CD4-positive, alpha-beta T cell treated with Interleukin-6 at 100 ng/mL for 8 hours (primary cell): Measurements from ENCODE around the gene VDAC1.

Experiments
- DNase-seq: peaks from one replicate; pipeline ENCODE4 v3.0.0-alpha.2; 2020; ENCODE audit warnings: mixed read lengths, low spot score

Gene VDAC1

DNA sequence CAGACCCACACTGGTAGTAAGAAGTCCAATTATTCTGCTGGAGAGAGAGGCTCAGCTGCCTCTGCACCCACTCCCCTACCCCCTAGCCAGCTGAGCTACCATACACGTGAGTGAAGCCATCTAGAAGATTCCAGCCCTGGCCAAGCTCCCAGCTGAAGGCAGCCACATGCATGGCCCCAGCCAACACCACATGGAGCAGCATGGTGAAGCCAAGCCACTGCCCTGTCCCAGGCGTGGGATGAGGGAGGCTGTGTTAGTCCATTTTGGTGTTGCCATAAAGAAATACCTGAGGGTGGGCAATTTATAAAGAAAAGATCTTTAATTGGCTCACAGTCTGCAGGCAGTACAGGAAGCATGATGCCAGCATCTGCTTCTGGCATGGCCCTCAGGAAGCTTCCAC is 20.0 kb upstream of the VDAC1 start:
- DNase-seq = no peak

DNA sequence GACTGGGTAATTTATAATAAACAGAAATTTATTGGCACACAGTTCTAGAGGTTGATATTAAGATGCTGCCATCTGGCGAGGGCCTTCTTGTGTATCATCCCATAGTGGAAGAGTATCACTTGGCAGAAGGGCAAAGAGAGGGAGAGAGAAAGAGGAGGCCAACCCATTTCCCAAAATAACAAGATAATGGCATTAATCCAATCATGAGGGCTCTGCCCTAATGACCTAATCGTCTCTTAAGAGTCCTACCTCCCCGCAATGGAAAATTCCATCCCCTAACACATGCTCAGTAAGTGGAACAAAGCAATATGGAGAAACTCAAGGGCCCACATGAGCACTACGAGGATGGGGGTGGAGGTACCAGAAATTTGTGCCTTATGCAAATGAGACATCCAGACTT is 17.6 kb upstream of the VDAC1 start:
- no peak for DNase-seq

- no peak for DNase-seq
These were observed 15.4 kb upstream of the VDAC1 start for GRCh38 chr5:134020188-134020587.

DNA sequence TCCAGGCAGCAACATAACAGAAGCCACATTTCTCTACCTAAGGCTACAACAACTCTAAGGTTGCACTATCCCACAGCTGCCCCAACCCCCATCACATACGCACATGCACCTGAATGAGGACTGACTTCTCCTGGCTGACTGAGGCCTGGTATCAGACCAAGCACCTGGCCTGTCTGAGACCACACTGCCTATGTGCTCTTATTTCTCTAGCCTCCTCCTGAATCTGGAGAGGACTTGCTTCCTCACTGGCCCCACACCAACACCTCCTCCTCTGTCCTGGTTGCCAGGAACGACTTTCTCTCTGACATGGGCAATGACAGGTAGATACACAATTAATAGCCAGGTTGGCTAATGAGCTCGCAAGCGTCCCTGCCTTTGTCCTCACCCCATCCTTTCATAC is 14.9 kb upstream of the VDAC1 start:
- no peak for DNase-seq

DNA sequence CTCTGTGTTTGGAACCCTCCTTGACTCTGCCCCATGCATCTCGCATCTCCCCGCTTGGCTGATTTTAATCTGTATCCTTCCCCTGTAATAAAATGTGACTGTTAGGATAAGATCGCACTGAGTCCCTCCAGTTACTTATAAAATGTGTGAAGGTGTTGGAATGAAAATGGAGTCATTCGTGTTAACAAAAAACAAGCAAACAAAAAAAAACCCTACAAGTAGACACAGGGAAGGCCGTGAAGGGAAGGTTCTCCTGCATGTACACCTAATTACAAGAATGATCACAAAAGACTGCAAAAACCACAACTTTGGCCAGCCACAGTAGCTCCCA is 14.2 kb upstream of the VDAC1 start:
- DNase-seq = no peak

- no peak for DNase-seq
These were observed 13.6 kb upstream of the VDAC1 start for GRCh38 chr5:134018154-134018985.

- DNase-seq = no peak
These were observed 3.5 kb upstream of the VDAC1 start for GRCh38 chr5:134008266-134008749.

- no peak for DNase-seq
These were observed 2.9 kb upstream of the VDAC1 start for GRCh38 chr5:134007581-134008265.

GRCh38 chr5:134006115-134006514 is 1.3 kb upstream of the VDAC1 start:
- no peak for DNase-seq

DNA sequence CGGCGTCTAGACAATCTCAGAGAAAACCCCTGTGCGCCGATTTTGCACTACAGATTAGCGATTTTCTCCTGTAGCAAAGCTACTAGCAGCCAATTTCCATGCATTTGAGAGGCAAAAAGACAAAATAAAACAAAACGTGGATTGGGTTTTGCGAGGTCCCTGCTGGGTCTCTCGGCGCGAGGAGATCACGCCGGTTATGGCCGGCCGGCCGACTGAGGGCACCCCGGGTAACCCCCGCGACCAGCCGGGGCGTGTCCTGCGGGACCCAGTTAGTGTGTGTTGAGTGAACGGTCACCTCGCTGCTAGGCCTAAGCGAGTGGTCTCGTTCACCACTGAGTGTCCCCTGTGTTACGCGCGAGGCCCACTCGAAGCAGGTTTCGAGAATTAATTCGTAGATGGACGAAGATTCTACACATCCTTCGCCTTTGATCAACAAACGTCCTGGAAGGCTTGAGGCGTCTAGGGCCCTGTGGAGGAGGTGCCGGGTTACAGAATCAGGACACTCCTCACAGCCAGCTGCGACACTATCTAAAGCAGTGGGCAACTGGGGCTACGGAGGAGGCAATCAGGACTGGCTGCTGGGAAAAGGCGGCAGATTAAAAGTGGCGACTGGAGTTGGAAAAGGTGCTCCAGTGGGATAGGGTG is 764 bp upstream of the VDAC1 start:
- no peak for DNase-seq

DNA sequence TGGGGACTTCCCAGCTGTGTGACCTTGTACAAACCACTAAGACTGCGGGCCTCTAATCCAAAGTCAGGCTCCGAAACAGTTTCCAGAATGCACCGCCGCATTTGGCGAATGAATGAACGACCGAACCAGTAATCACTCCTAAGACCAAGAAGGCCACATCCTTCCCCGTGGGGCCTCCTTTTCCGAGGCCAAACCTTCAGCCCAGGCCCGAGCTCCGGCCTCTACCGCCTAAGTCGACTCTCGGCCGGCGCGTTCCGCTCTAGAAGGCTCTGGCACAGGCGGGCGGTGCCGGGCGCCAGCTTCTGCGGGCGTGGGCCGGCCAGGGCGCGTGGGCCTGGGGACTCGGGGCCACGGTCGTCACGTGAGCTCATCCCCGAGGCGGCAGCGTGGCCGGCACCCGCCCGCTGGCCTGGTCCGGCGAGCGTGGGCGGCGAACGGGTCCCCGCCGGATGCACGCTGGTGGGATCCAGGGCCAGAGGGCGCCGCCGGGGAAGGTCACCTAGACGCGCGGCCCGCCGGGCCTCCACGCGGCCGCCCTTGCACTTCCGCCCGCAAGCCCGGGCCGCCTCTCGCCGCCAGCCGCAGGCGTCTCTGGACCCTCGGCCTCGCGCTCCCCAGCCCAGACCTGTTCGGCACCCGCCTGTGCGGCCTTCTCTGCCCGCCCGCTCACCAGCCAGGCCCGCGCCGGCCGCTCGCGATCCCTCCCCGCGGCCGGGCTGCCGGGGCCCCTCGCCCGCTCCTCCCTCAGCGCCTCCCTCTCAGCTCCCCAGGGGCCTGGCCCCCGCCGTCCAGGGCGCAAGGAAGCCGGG is 754 bp downstream of the VDAC1 start:
- no peak for DNase-seq

DNA sequence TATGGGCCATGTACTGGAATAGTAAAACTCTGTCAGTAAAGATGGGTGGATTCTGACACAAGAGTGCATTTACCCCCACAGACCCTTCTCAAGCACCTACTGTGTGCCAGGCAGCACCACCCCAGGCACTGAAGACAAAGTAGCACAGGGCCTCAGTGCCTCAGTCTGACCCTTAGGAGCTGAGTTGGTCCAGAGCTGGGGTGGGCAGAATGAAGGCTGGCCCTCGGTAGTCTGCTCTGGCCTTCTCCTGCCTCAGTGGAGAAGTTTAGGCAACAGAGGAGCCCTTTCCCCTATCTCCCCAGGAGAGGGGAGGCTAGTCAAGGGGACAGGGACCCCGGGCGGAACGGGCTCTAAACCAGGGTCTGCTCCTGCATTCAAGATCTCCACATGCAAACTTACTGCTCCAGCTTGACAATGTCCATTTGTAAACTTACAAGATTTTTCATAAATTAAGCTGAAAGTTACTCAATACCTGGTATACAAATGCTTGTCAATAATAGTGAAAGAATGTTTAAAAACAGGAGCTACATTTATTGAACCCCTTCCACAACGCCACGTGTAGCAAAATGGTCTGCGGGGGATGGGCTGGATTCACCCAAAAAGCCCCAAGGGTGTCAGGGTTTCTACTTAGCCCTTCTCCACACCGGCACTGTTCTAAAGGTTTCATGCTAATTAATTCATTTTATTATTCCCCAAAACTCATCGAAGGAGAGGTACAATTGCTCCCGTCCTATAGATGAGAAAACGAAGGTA is 1.5 kb downstream of the VDAC1 start:
- no peak for DNase-seq

- DNase-seq = no peak
These were observed 2.6 kb downstream of the VDAC1 start for GRCh38 chr5:134001938-134002731.

GRCh38 chr5:134000696-134001453 is 3.9 kb downstream of the VDAC1 start:
- DNase-seq = no peak

GRCh38 chr5:134000091-134000511 is 4.7 kb downstream of the VDAC1 start:
- no peak for DNase-seq

- no peak for DNase-seq
These were observed 6.0 kb downstream of the VDAC1 start for GRCh38 chr5:133998807-133999206.

- no peak for DNase-seq
These were observed 6.7 kb downstream of the VDAC1 start for GRCh38 chr5:133998042-133998441.

DNA sequence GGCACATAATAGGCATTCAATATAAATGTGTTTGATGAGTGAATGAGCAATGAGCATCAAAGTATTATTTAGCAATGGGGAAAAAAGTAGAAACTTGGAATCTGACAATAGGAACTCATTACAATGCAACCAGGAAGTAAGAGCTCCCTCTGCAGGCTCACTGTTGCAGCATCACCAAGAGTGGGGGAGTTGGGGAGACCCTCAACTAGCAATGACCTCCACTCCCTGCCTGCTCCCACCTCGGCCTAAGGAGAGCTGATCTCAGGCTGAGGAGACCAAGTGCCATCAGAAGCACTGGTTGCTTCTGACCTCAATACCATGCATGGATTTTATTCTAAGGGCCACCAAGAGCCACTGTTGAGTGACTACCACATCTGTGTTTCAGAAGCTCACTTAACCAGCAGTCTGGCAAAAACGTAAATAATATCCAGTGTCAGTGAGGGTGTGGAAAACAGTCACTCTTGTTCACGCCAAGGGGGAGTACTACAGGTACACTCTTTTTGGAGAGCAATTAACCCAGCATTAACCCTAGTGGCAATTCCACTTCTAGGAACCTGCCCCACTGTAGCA is 8.0 kb downstream of the VDAC1 start:
- no peak for DNase-seq

DNA sequence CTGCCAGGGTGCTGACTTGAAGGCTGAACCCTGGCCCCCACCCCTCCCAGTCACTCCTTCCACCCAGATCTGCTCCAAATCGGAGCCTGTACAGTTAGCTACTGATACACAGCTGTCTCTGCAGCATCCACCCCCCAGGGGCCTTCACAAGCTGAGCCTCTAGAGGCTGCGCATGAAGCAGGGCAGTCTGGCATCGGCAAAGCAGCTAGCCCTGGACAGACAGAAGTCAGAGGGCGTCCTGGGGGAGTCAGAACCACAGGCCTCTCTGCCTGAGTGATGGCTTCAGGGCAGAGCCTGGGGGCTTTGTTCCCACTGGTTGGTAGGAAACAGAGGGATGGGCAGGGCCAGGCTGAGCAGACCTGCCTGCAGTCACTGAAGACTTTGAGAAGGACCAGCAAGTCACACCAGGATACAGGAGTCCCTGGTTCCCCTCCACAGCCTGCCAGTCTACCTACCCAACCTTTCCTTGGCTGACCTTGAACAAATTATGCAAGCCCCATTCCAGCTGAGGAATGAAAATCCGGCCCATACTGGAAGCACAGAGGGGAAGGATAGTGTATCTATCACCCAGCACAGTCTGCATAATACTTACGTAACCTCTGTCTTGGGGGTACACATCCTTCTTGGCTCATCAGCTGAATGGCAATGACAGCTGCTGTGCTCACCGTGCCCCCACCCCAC is 8.8 kb downstream of the VDAC1 start:
- no peak for DNase-seq
